HUES6 (cell line): Measurements from ENCODE around the gene SPEG.

Experiments
- H3K27ac ChIP-seq: 2 replicates; pipeline ENCODE4 v1.7.0; 2013; ENCODE audit warnings: low read depth, mild to moderate bottlenecking, low read length, inconsistent platforms
- H3K27me3 ChIP-seq: 2 replicates; pipeline ENCODE4 v1.6.1; 2013; ENCODE audit warnings: low read length; ENCODE audit not compliant: control insufficient read depth, insufficient read depth
- H3K36me3 ChIP-seq: 2 replicates; pipeline ENCODE4 v1.6.1; 2013; ENCODE audit warnings: low read length; ENCODE audit not compliant: control insufficient read depth, insufficient read depth
- H3K4me1 ChIP-seq: 2 replicates; pipeline ENCODE4 v1.6.1; 2013; ENCODE audit warnings: low read length; ENCODE audit not compliant: control insufficient read depth, insufficient read depth
- H3K4me3 ChIP-seq: 2 replicates; pipeline ENCODE4 v1.5.1; 2013; ENCODE audit warnings: low read depth, low read length
- H3K9ac ChIP-seq: one replicate; pipeline ENCODE4 v1.6.1; 2013; ENCODE audit warnings: mild to moderate bottlenecking, low read length
- H3K9me3 ChIP-seq: 2 replicates; pipeline ENCODE4 v1.6.1; 2013; ENCODE audit warnings: low read depth, low read length; ENCODE audit not compliant: control insufficient read depth, insufficient read depth

SPEG gene

GRCh38 chr2:219542931-219543595, 108.4 kb downstream of the SPEG start:
- Histone ChIP-seq H3K27me3 (peaks cover 26% of the 10 kb centered on the region), H3K4me3 (peak overlapping the region; percentile 91), H3K27ac (peak overlapping the region; percentile 60; the same call in 1 of the 2 replicates), H3K36me3 (peaks cover 36% of the 10 kb centered on the region), H3K9me3 (no peaks in the 10 kb centered on the region), H3K4me1 (peaks cover 21% of the 10 kb centered on the region), H3K9ac (peak overlapping the region; percentile 54)

- H3K36me3 ChIP-seq = peaks cover 38% of the 10 kb centered on the region
- H3K9ac ChIP-seq = peak within 1 kb of the TSS; percentile 55
- peaks cover 14% of the 10 kb centered on the region for H3K4me1 ChIP-seq
- peak within 1 kb of the TSS; percentile 91 for H3K4me3 ChIP-seq
- no peaks in the 10 kb centered on the region for H3K9me3 ChIP-seq
- peak within 1 kb of the TSS; percentile 60; the same call in 1 of the 2 replicates for H3K27ac ChIP-seq
- H3K27me3 ChIP-seq = peaks cover 26% of the 10 kb centered on the region
Measured at GRCh38 chr2:219543596-219544358, 109.1 kb downstream of the SPEG start, which contains the start of the genes CHPF and TMEM198. TSS of gene CHPF (minus strand) at chr2:219543809. CDS start at chr2:219543538, 271 bp downstream. TSS of gene TMEM198 (plus strand) at chr2:219544028. CDS start at chr2:219544728, 700 bp downstream.

GRCh38 chr2:219544567-219544966, 109.9 kb downstream of the SPEG start:
- no peak overlapping the region for H3K27ac ChIP-seq
- no peak overlapping the region for H3K9ac ChIP-seq
- H3K4me3 ChIP-seq = peak overlapping the region; percentile 91
- peaks cover 26% of the 10 kb centered on the region for H3K27me3 ChIP-seq
- no peaks in the 10 kb centered on the region for H3K9me3 ChIP-seq
- H3K4me1 ChIP-seq = peaks cover 11% of the 10 kb centered on the region; the same call in 1 of the 2 replicates
- peaks cover 30% of the 10 kb centered on the region for H3K36me3 ChIP-seq

GRCh38 chr2:219545295-219545942, 110.8 kb downstream of the SPEG start:
- peaks cover 22% of the 10 kb centered on the region for H3K36me3 ChIP-seq
- no peak overlapping the region for H3K9ac ChIP-seq
- no peak overlapping the region for H3K4me3 ChIP-seq

GRCh38 chr2:219545943-219546352, 111.3 kb downstream of the SPEG start:
- H3K4me3 ChIP-seq = no peak overlapping the region
- H3K4me1 ChIP-seq = peaks cover 12% of the 10 kb centered on the region; the same call in 1 of the 2 replicates
- H3K9ac ChIP-seq = no peak overlapping the region
- peaks cover 32% of the 10 kb centered on the region for H3K27me3 ChIP-seq
- H3K36me3 ChIP-seq = peaks cover 16% of the 10 kb centered on the region
- no peaks in the 10 kb centered on the region for H3K9me3 ChIP-seq
- no peak overlapping the region for H3K27ac ChIP-seq

More at GRCh38 chr2:219545295-219545942, 110.8 kb downstream of the SPEG start:
- H3K4me1 ChIP-seq = peaks cover 11% of the 10 kb centered on the region; the same call in 1 of the 2 replicates
- no peaks in the 10 kb centered on the region for H3K9me3 ChIP-seq
- peaks cover 27% of the 10 kb centered on the region for H3K27me3 ChIP-seq
- no peak overlapping the region for H3K27ac ChIP-seq

GRCh38 chr2:219547621-219548020, 113.0 kb downstream of the SPEG start:
- Histone ChIP-seq H3K4me1 (peaks cover 10% of the 10 kb centered on the region; the same call in 1 of the 2 replicates), H3K9ac (no peak overlapping the region), H3K27me3 (peaks cover 37% of the 10 kb centered on the region)

More at GRCh38 chr2:219547621-219548020, 113.0 kb downstream of the SPEG start:
- peaks cover 11% of the 10 kb centered on the region; the same call in 1 of the 2 replicates for H3K36me3 ChIP-seq
- H3K27ac ChIP-seq = no peak overlapping the region
- no peaks in the 10 kb centered on the region for H3K9me3 ChIP-seq
- no peak overlapping the region for H3K4me3 ChIP-seq
